Tibial nerve (tissue), 4 donors: ENCODE results near the gene LRRC75A. TPM values are rescaled to one million over a fixed set of nuclear protein-coding genes. Genes with fewer than 3 reads are reported as not detected.

ENCODE experiments used
- DNase-seq, 2 donors: peaks; one replicate each; pipeline ENCODE4 v3.0.0-alpha.2; 2019; ENCODE audit warnings: low spot score in 2 of 2
- H3K27ac ChIP-seq, 4 donors: fragments of 200-600 bp; sonication (generic) in 3 of 4; one replicate each; pipeline ENCODE4 v1.5.1; 2017 to 2019; ENCODE audit warnings: mild to moderate bottlenecking in 1 of 4
- H3K27me3 ChIP-seq, 2 donors: fragments of 200-600 bp; sonication (generic) in 1 of 2; one replicate each; pipeline versions ENCODE4 v1.5.1 to v1.6.0; 2017 to 2019
- H3K36me3 ChIP-seq, 3 donors: fragments of 200-600 bp; sonication (generic); one replicate each; pipeline ENCODE4 v1.5.1; 2018 to 2019
- H3K4me1 ChIP-seq, 4 donors: fragments of 200-600 bp; sonication (generic) in 3 of 4; one replicate each; pipeline ENCODE4 v1.5.1; 2017 to 2019
- H3K4me3 ChIP-seq, 4 donors: fragments of 200-600 bp; sonication (generic) in 3 of 4; one replicate each; pipeline ENCODE4 v1.5.1; 2017 to 2019; ENCODE audit warnings: mild to moderate bottlenecking in 1 of 4, moderate library complexity in 1 of 4
- H3K9me3 ChIP-seq, 4 donors: fragments of 200-600 bp; sonication (generic) in 3 of 4; one replicate each; pipeline ENCODE4 v1.5.1; 2017 to 2019
- EP300 ChIP-seq, 2 donors: sonication (generic); formaldehyde crosslinking; IDR thresholded peaks; one replicate each; pipeline ENCODE4 v1.6.1; 2017; ENCODE audit warnings: antibody characterized with exemption in 2 of 2, mild to moderate bottlenecking in 1 of 2
- POLR2A ChIP-seq, 2 donors: fragments of 450-650 bp; IDR thresholded peaks; one replicate each; pipeline ENCODE4 v1.6.1; 2017; ENCODE audit warnings: antibody characterized with exemption in 2 of 2, mild to moderate bottlenecking in 2 of 2, moderate library complexity in 2 of 2
- WGBS, 2 donors: methylation state at CpG; one replicate each; pipeline ENCODE4 v1.1.5; 2018; 5-methylcytosine and 5-hydroxymethylcytosine counted together
- total RNA-seq, 4 donors: library from RNA; depleted of rRNA; stranded (reverse); fragments of >200 nt; gene quantifications; one replicate each; pipeline ENCODE4 v1.1.0, GENCODE V29; 2016
- TF ChIP-seq, protein P1 (sequence below), 5 experiments: fragments of 200-600 bp in 3 of 5; fragments of 450-650 bp in 2 of 5; sonication (generic) in 3 of 5; IDR thresholded peaks; one replicate each; pipeline ENCODE4 v1.5.1; 2016 to 2019; ENCODE audit warnings: antibody characterized with exemption in 5 of 5, mild to moderate bottlenecking in 3 of 5, moderate library complexity in 2 of 5

Gene LRRC75A
- total RNA-seq, 4 donors from 2014 or later, result 2.9 to 10.3 (median 5.4) TPM

DNA sequence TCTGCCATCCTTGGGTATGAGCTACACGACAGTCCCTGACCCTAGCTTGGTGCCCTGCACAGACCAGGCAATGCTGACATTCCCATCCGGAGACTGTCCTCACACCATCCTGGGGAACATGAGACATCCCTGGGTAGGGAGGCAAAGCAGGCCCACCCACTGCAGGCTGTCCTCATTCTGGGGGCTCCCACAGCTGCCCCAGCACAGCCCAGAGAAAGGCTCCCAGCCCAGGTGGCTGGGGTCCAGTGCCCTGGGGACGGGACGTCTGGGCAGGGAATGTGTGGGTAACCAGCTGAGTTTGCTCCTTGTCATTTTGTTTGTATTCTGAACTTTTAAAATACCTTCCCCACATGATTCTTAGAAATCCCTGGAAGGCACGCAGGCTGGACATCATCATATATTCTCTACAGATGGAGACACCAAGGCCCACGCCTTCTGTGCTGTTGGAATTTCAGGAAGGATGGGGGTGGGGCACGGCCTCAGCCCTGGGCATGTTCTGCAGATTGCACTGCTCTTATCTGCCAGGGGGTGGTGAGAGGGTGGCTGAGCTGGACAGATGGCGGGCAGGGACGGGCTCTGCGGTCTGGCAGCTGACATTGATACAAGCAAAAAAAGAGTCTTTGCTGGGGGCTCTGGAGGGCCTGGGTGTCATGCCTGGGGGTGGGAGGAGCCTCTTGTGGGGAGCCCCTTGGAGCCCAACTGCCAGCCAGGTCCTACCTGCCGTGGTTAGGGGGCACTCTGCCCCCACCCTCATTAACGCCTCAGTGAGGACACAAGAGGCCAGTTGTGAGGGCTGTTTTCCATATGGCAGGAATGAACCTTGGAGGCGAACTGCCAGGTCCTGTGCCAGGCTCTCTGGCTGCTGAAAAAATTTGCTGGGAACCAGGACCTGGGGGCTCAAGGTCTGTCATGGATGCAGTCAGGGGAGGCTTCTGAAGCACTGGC lies 28.4 kb downstream of the LRRC75A start:
- Histone ChIP-seq H3K4me3 (no peak overlapping the region), H3K4me1 (peaks cover 0 to 78% (median 21%) of the 10 kb centered on the region in 4 donors), H3K27ac (peak overlapping the region in 2 of 4 donors; percentile 62 to 76), H3K9me3 (no peaks in the 10 kb centered on the region), H3K27me3 (no peaks in the 10 kb centered on the region), H3K36me3 (peaks cover 0 to 32% (median 0%) of the 10 kb centered on the region in 3 donors)
- no peak for DNase-seq
- TF ChIP-seq POLR2A (IDR thresholded peaks at IDR 0.05), result no peak
- TF ChIP-seq, protein P1, sequence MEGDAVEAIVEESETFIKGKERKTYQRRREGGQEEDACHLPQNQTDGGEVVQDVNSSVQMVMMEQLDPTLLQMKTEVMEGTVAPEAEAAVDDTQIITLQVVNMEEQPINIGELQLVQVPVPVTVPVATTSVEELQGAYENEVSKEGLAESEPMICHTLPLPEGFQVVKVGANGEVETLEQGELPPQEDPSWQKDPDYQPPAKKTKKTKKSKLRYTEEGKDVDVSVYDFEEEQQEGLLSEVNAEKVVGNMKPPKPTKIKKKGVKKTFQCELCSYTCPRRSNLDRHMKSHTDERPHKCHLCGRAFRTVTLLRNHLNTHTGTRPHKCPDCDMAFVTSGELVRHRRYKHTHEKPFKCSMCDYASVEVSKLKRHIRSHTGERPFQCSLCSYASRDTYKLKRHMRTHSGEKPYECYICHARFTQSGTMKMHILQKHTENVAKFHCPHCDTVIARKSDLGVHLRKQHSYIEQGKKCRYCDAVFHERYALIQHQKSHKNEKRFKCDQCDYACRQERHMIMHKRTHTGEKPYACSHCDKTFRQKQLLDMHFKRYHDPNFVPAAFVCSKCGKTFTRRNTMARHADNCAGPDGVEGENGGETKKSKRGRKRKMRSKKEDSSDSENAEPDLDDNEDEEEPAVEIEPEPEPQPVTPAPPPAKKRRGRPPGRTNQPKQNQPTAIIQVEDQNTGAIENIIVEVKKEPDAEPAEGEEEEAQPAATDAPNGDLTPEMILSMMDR (IDR thresholded peaks at IDR 0.05), result no peak
- TF ChIP-seq EP300 (IDR thresholded peaks at IDR 0.05), result no peak
- WGBS, 2 donors, result 62 to 78% methylated on average over 10 to 12 of the region's 13 CpGs

DNA sequence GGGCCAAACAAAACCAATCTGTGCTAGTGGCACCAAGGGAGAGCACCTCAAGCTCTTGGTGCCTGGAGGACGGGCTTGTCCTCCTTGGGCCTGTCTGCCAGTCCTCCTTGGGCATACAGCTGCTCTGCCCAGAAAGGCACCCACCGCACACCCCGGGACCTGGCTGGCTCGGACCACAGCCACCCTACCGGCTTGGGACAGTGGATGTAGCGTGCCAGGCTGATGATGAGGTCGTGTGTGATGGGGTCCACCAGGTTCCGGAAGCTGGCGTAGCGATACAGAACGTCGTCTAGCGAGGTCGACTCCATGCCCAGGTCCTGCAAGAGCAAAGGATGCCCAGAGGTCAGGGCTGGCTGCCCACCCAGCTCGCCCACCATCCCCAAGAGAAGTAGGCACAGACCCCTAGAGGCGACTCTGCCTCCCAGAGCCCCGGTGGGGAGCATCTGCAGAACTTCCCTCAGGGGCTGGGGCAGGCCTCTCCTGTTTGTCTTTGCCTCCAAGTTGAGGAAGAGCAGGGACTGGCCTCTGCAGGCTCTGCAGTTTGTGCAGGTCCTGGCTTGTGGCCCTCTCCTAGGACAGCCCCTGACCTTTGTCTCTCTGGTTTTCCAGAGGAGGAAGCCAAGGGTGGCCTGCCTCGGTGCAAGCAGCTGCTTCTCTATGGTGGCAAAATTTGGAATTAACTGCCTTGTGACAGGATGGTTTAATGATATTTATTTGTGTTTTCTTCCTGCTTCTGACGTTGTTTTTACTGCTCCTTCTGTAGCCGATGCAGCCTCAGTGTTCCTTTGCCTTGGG lies 29.7 kb downstream of the LRRC75A start:
- Histone ChIP-seq H3K36me3 (peaks cover 0 to 46% (median 0%) of the 10 kb centered on the region in 3 donors), H3K27ac (peak overlapping the region in 1 of 4 donors; percentile 16), H3K27me3 (no peaks in the 10 kb centered on the region), H3K4me1 (peaks cover 0 to 65% (median 19%) of the 10 kb centered on the region in 4 donors), H3K9me3 (no peaks in the 10 kb centered on the region), H3K4me3 (no peak overlapping the region)
- no peak for DNase-seq
- TF ChIP-seq EP300 (IDR thresholded peaks at IDR 0.05), result no peak
- TF ChIP-seq POLR2A (IDR thresholded peaks at IDR 0.05), result no peak
- TF ChIP-seq, protein P1 (IDR thresholded peaks at IDR 0.05), result no peak
- 84% methylated on average over 17 to 20 of the region's 20 CpGs for WGBS, 2 donors

- no peak for DNase-seq
- H3K27me3 ChIP-seq, result no peaks in the 10 kb centered on the region
Observed at GRCh38 chr17:16461606-16461866, 30.5 kb downstream of the LRRC75A start.

DNA sequence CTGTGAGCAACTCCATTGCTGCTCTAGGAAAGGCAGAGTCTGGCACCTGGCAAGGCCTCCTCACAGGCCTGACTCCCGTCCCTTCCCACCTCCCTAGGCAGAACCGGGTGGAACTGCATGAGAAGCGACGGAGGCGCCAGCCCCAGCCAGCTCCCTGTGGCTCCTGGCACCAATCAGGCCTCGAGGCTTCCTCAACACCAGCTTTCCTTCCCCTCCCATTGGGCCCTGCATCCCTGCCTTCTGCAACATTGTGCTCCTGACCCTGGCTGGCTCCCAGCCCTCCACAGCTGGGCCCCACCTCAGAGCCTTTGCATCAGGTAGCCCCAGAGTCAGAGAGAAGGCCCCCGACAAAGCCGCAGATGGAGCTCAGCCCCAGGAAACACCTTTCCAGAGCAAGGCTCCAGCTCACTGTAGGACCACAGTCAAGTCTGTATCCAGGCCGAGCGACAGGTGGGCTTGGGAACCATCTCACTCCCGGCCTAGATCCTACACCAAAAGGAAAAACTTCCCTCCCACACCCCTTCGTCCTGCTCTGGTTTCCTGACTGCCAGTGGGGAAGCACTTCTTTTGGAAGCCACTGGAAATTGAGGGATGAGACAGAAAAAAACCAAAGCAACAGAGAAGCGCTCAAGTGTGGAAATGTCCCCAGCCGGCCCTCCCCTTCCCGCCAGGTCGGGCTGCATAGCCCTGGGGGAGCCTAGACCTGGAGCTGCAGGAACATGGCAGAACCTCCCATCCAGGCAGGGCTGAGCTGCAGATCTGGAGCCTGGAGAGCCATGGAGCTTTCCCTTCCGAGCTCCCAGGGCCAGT lies 31.0 kb downstream of the LRRC75A start:
- WGBS, 2 donors, result 86 to 88% methylated on average over 17 of the region's 17 CpGs
- Histone ChIP-seq H3K27me3 (no peaks in the 10 kb centered on the region), H3K4me3 (no peak overlapping the region), H3K36me3 (peaks cover 0 to 56% (median 0%) of the 10 kb centered on the region in 3 donors), H3K4me1 (peaks cover 0 to 52% (median 17%) of the 10 kb centered on the region in 4 donors), H3K9me3 (no peaks in the 10 kb centered on the region), H3K27ac (no peak overlapping the region)
- TF ChIP-seq EP300 (IDR thresholded peaks at IDR 0.05) (no peak), POLR2A (IDR thresholded peaks at IDR 0.05) (no peak)
- TF ChIP-seq, protein P1 (IDR thresholded peaks at IDR 0.05), result no peak
- DNase-seq, result no peak

More at GRCh38 chr17:16461606-16461866, 30.5 kb downstream of the LRRC75A start:
- H3K36me3 ChIP-seq, result peaks cover 0 to 53% (median 0%) of the 10 kb centered on the region in 3 donors
- H3K27ac ChIP-seq, result no peak overlapping the region
- H3K4me1 ChIP-seq, result peaks cover 0 to 57% (median 19%) of the 10 kb centered on the region in 4 donors
- no peak for TF ChIP-seq POLR2A (IDR thresholded peaks at IDR 0.05)
- TF ChIP-seq, protein P1 (IDR thresholded peaks at IDR 0.05), result no peak
- no peak for TF ChIP-seq EP300 (IDR thresholded peaks at IDR 0.05)
- WGBS, 2 donors, result 96 to 98% methylated on average over 3 of the region's 3 CpGs
- H3K9me3 ChIP-seq, result no peaks in the 10 kb centered on the region
- H3K4me3 ChIP-seq, result no peak overlapping the region
